VCaP (cell line): ENCODE measurements around the gene NFASC.

Experiments used
- H3K27ac ChIP-seq: fragments of 450-650 bp; 2 replicates; pipeline ENCODE4 v1.5.1; 2017
- CTCF ChIP-seq: fragments of 450-650 bp; conservative IDR thresholded peaks from 2 replicates; pipeline ENCODE4 v1.5.1; 2017; ENCODE audit warnings: mild to moderate bottlenecking, moderate library complexity

Gene NFASC

GRCh38 chr1:204831186-204831585 is 39.5 kb upstream of the NFASC start:
- no peak for TF ChIP-seq CTCF
- H3K27ac ChIP-seq: peak overlapping the region; percentile 54

- no peak overlapping the region for H3K27ac ChIP-seq
- TF ChIP-seq CTCF: no peak
Observed at GRCh38 chr1:204834336-204834735, 36.3 kb upstream of the NFASC start.

GRCh38 chr1:204834752-204835151 is 35.9 kb upstream of the NFASC start:
- no peak overlapping the region for H3K27ac ChIP-seq
- no peak for TF ChIP-seq CTCF

GRCh38 chr1:204835737-204836136 is 34.9 kb upstream of the NFASC start:
- no peak for TF ChIP-seq CTCF
- H3K27ac ChIP-seq: no peak overlapping the region

GRCh38 chr1:204836856-204837255 is 33.8 kb upstream of the NFASC start:
- no peak overlapping the region for H3K27ac ChIP-seq
- TF ChIP-seq CTCF: no peak

GRCh38 chr1:204837440-204838084 is 33.1 kb upstream of the NFASC start:
- H3K27ac ChIP-seq: no peak overlapping the region

GRCh38 chr1:204841316-204841715 is 29.3 kb upstream of the NFASC start:
- no peak for TF ChIP-seq CTCF
- no peak overlapping the region for H3K27ac ChIP-seq

More at GRCh38 chr1:204837440-204838084, 33.1 kb upstream of the NFASC start:
- no peak for TF ChIP-seq CTCF
